ENCODE measurements around the gene FASTKD3. TPM values are rescaled to one million over a fixed set of nuclear protein-coding genes. Genes with fewer than 3 reads are reported as not detected.

The FASTKD3 gene
- total and polyA plus RNA-seq, 2 of the 4 experiments (the other 2 are of a cell fraction): 8.4 to 12.7 TPM

GRCh38 chr5:7874639-7875038 is 5.8 kb upstream of the FASTKD3 start:
- CTCF ChIA-PET: interaction anchor here (0.7 kb wide), 1 partner anchor 17 kb away, joined by 5 read pairs; no protein-coding TSS in a partner anchor
- peaks cover 8% of the 10 kb centered on the region; the same call in 1 of the 2 replicates for H3K4me1 ChIP-seq (ENCODE audit: control insufficient read depth, insufficient read depth, low read length)
- no peak overlapping the region for H4K91ac ChIP-seq (ENCODE audit: insufficient read depth, low read depth, low read length)
- no peak overlapping the region for H3K18ac ChIP-seq (ENCODE audit: low read depth, low read length)
- no peaks in the 10 kb centered on the region for H3K27me3 ChIP-seq (ENCODE audit: control insufficient read depth, insufficient read depth, low read length)
- H3K9me3 ChIP-seq (ENCODE audit: control insufficient read depth, insufficient read depth, low read length): no peaks in the 10 kb centered on the region
- H4K8ac ChIP-seq (ENCODE audit: low read depth in 2 of 2, low read length in 2 of 2): no peak overlapping the region
- WGBS, 2 experiments (ENCODE audit: extremely low coverage in 2 of 2, insufficient read length in 1 of 2): no CpG with 5 or more reads among the region's 2 CpGs
- in situ Hi-C loops (cut with MboI; ENCODE audit: low sequenced_read_pairs): loop anchor here (25.0 kb wide), 2 partner anchors 1188 to 1663 kb away; partner anchors contain the start of gene SEMA5A
- no peak overlapping the region for H3K9ac ChIP-seq (ENCODE audit: low read depth, low read length)
- no peak overlapping the region for H2AK5ac ChIP-seq (ENCODE audit: low read depth, low read length)
- POLR2A ChIA-PET (ENCODE audit: unreplicated experiment): no interaction called here
- no peak overlapping the region for H3K4ac ChIP-seq (ENCODE audit: low read depth, low read length)
- no peak overlapping the region for H2BK15ac ChIP-seq (ENCODE audit: low read depth, low read length)
- no peak overlapping the region for H3K23ac ChIP-seq (ENCODE audit: low read depth, low read length)
- H3K27ac ChIP-seq (ENCODE audit: insufficient read depth, low read length): no peak overlapping the region
- intact Hi-C loops (cut with micrococcal nuclease): loop anchor here (10.0 kb wide), 1 partner anchor 960 kb away; no protein-coding TSS in a partner anchor
- no peak for TF ChIP-seq USF2 (IDR thresholded peaks at IDR 0.05; ENCODE audit: low read depth, low read length)
- no peak for TF ChIP-seq RCOR1 (IDR thresholded peaks at IDR 0.05; ENCODE audit: insufficient replicate concordance, low read length)
- TF ChIP-seq POLR2A (IDR thresholded peaks at IDR 0.05; ENCODE audit: low read depth, low read length): no peak
- no peak for TF ChIP-seq RFX5 (IDR thresholded peaks at IDR 0.05; ENCODE audit: low read depth, low read length)
- H3K36me3 ChIP-seq (ENCODE audit: control insufficient read depth, insufficient read depth, low read length): peaks cover 10% of the 10 kb centered on the region
- H2BK5ac ChIP-seq (ENCODE audit: low read depth, low read length, poor library complexity, severe bottlenecking): no peak overlapping the region
- ATAC-seq (ENCODE audit: low read depth): no peak
- H3K4me2 ChIP-seq (ENCODE audit: low read depth, low read length): no peak overlapping the region
- H3K4me3 ChIP-seq (ENCODE audit: insufficient read depth, low read depth, low read length): no peak overlapping the region
- dilution Hi-C loops (cut with HindIII; ENCODE audit: low sequenced_read_pairs, unreplicated experiment): no loop called here
- H2AK9ac ChIP-seq (replicated peaks; ENCODE audit: low read depth, low read length, poor library complexity): no peak overlapping the region
- H3K79me1 ChIP-seq (ENCODE audit: low read depth in 1 of 2, low read length in 2 of 2): peaks cover 15 to 49% of the 10 kb centered on the region in 2 experiments
- no peak overlapping the region for H2AFZ ChIP-seq (replicated peaks; ENCODE audit: low read length, poor library complexity)
- H4K5ac ChIP-seq (ENCODE audit: low read depth, low read length): no peak overlapping the region
- DNase-seq: no peak
- peaks cover 6% of the 10 kb centered on the region; the same call in 1 of the 2 replicates for H4K20me1 ChIP-seq (ENCODE audit: insufficient read depth, low read length)
- H3K56ac ChIP-seq (ENCODE audit: extremely low read depth, insufficient read depth, low read length): no peak overlapping the region
- BruUV-seq (replicated peaks): no TSS peak
- no peak overlapping the region for H3K14ac ChIP-seq (replicated peaks; ENCODE audit: low read depth, low read length)
- no peaks in the 10 kb centered on the region for H3K9me1 ChIP-seq (ENCODE audit: insufficient read depth, low read length)
- H2BK20ac ChIP-seq (ENCODE audit: low read depth, low read length): no peak overlapping the region
- H2BK120ac ChIP-seq (ENCODE audit: low read depth, low read length): no peak overlapping the region

All from IMR-90 (cell line).